PFSK-1 (cell line): ENCODE results near the gene SLC24A5.

Source experiments
- POLR2AphosphoS5 ChIP-seq: IDR thresholded peaks from 2 replicates; pipeline ENCODE4 v1.6.1; 2012; ENCODE audit warnings: low read depth, mild to moderate bottlenecking, control low read depth, low read length, moderate library complexity
- SIN3A ChIP-seq: IDR thresholded peaks from 2 replicates; pipeline ENCODE4 v1.6.1; 2012; ENCODE audit warnings: mild to moderate bottlenecking, low read length, moderate library complexity, borderline replicate concordance; ENCODE audit not compliant: insufficient read depth

DNA sequence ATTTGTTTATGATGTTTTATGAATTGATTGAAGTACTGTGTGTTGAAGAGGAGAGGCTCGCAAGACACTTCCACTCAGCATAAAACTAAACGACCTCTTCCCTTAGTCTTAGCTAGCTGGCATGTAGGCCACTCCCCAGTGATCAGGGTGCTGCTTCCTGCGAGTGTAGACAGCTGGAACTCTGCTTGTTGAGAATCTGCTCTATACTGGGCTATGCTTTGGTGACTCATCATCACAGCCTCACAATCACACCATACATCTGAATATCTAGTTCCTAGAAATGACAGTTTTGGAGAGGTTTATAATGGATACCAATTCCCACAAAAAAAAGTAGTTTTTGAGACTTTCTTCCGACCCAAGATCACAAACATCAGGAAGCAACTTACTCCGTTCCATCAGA lies 1.5 kb upstream of the SLC24A5 start:
- TF ChIP-seq POLR2AphosphoS5 (no peak), SIN3A (no peak)
